GM12878 (cell line): Measurements from ENCODE around the gene WNT11. TPM values are rescaled to one million over a fixed set of nuclear protein-coding genes. Genes with fewer than 3 reads are reported as not detected.

Experiments
- ATAC-seq: fragments of 200-7000 bp; cut with Tn5 transposase; 3 replicates; pipeline ENCODE4 v1.9.1; 2020; ENCODE audit warnings: mild to moderate bottlenecking, moderate library complexity
- BruUV-seq: library from RNA; stranded (reverse); fragments of 400-500 nt; replicated peaks from 2 replicates; lab custom pipeline; 2021; lab: Mats Ljungman, UMichigan
- CTCF ChIA-PET: fragments of 300-600 bp; sonication (Branson Sonifier 250); formaldehyde crosslinking; extraction: SDS; loops from one replicate; lab custom pipeline; 2021; ENCODE audit warnings: inconsistent platforms; lab: Yijun Ruan, JAX
- POLR2A ChIA-PET: fragments of 350-600 bp; formaldehyde crosslinking; extraction: SDS; loops from one replicate; lab custom pipeline; 2021; ENCODE audit warnings: inconsistent platforms; lab: Charles Lee
- RAD21 ChIA-PET: fragments of 300-600 bp; sonication (Branson Sonifier 250); formaldehyde crosslinking; loops from one replicate; lab custom pipeline; 2023; ENCODE audit warnings: antibody characterized with exemption; ENCODE audit not compliant: unreplicated experiment; lab: Charles Lee
- SMC1A ChIA-PET: fragments of 300-600 bp; sonication (Branson Sonifier 250); formaldehyde crosslinking; loops from one replicate; lab custom pipeline; 2023; ENCODE audit not compliant: unreplicated experiment, uncharacterized antibody; lab: Charles Lee
- DNase-seq: peaks from one replicate; pipeline ENCODE4 v3.0.0-alpha.2; 2011; ENCODE audit warnings: low read depth, low spot score
- FAIRE-seq: peaks from 3 replicates; lab custom pipeline; 2011; peaks lifted over from hg19 to GRCh38; lab: Jason Lieb, UNC
- H2AFZ ChIP-seq: 2 replicates; pipeline ENCODE4 v1.6.0; 2011; ENCODE audit warnings: low read depth, low read length, control low read depth; ENCODE audit not compliant: control insufficient read depth
- H3K27ac ChIP-seq: 2 replicates; pipeline ENCODE4 v1.5.1; 2011; ENCODE audit warnings: control low read depth; ENCODE audit not compliant: control insufficient read depth, insufficient read depth
- H3K27me3 ChIP-seq, 2 experiments: replicated peaks in 1 of 2; 2 replicates each; pipeline versions ENCODE4 v1.6.0 to v1.6.1; 2011; ENCODE audit warnings: low read length in 1 of 2; ENCODE audit not compliant: control insufficient read depth in 2 of 2, insufficient read depth in 2 of 2
- H3K36me3 ChIP-seq, 2 experiments: 2 replicates each; pipeline ENCODE4 v1.5.1; 2011; ENCODE audit warnings: low read length in 1 of 2; ENCODE audit not compliant: control insufficient read depth in 2 of 2, insufficient read depth in 2 of 2
- H3K4me1 ChIP-seq: 2 replicates; pipeline ENCODE4 v1.6.1; 2011; ENCODE audit warnings: mild to moderate bottlenecking, low read length, moderate library complexity, mixed read lengths; ENCODE audit not compliant: control insufficient read depth, insufficient read depth
- H3K4me2 ChIP-seq: 2 replicates; pipeline ENCODE4 v1.6.0; 2011; ENCODE audit warnings: control low read depth; ENCODE audit not compliant: control insufficient read depth, insufficient read depth
- H3K4me3 ChIP-seq: fragments of 200-600 bp; sonication (generic); 2 replicates; pipeline ENCODE4 v1.5.1; 2016
- H3K79me2 ChIP-seq: 2 replicates; pipeline ENCODE4 v1.6.0; 2011; ENCODE audit warnings: low read length; ENCODE audit not compliant: control insufficient read depth, insufficient read depth
- H3K9ac ChIP-seq: 2 replicates; pipeline ENCODE4 v1.8.0; 2011; ENCODE audit warnings: low read length, control low read depth, mixed read lengths; ENCODE audit not compliant: control insufficient read depth, insufficient read depth
- H3K9me3 ChIP-seq: replicated peaks from 3 replicates; pipeline ENCODE4 v1.5.1; 2011; ENCODE audit warnings: mild to moderate bottlenecking, low read length; ENCODE audit not compliant: control insufficient read depth, insufficient read depth
- H4K20me1 ChIP-seq: 2 replicates; pipeline ENCODE4 v1.6.0; 2011; ENCODE audit not compliant: control insufficient read depth, insufficient read depth
- ATF7 ChIP-seq: fragments of 450-650 bp; IDR thresholded peaks from 2 replicates; pipeline ENCODE4 v1.6.1; 2016; ENCODE audit warnings: low read depth, mild to moderate bottlenecking
- BACH1 ChIP-seq: fragments of 450-650 bp; IDR thresholded peaks from 2 replicates; pipeline ENCODE4 v1.6.1; 2017; ENCODE audit warnings: mild to moderate bottlenecking, borderline replicate concordance
- MEF2A ChIP-seq: IDR thresholded peaks from 2 replicates; pipeline ENCODE4 v1.6.1; 2011; ENCODE audit warnings: low read depth, mild to moderate bottlenecking, low read length, moderate library complexity; ENCODE audit not compliant: insufficient read depth
- POLR2AphosphoS2 ChIP-seq: IDR thresholded peaks from 2 replicates; pipeline ENCODE4 v1.6.1; 2011; ENCODE audit warnings: low read depth, mild to moderate bottlenecking, low read length, improper control_type of control experiment, moderate library complexity
- RAD51 ChIP-seq: fragments of 450-650 bp; IDR thresholded peaks from 2 replicates; pipeline ENCODE4 v1.6.1; 2016; ENCODE audit warnings: moderate library complexity, mild to moderate bottlenecking, inconsistent platforms
- SIN3A ChIP-seq: IDR thresholded peaks from 2 replicates; pipeline ENCODE4 v1.6.1; 2012; ENCODE audit warnings: low read depth, low read length, improper control_type of control experiment
- SUZ12 ChIP-seq: fragments of 200-600 bp; sonication (generic); IDR thresholded peaks from one replicate; pipeline ENCODE4 v1.6.1; 2018; ENCODE audit warnings: antibody characterized with exemption, mild to moderate bottlenecking; ENCODE audit not compliant: unreplicated experiment
- TAF1 ChIP-seq: IDR thresholded peaks from 2 replicates; pipeline ENCODE4 v1.6.1; 2011; ENCODE audit warnings: mild to moderate bottlenecking, low read depth, low read length, borderline replicate concordance
- ZNF384 ChIP-seq: IDR thresholded peaks from 2 replicates; pipeline ENCODE4 v1.6.1; 2012; ENCODE audit warnings: low read depth, mild to moderate bottlenecking, low read length, improper control_type of control experiment, borderline replicate concordance
- WGBS: methylation state at CpG from one replicate; pipeline ENCODE4 v1.1.6; 2016; ENCODE audit warnings: low lambda C conversion rate; ENCODE audit not compliant: insufficient replicate concordance, insufficient coverage; ENCODE audit errors: missing lambda C conversion rate; 5-methylcytosine and 5-hydroxymethylcytosine counted together
- in situ Hi-C: fragments of 300-500 bp; cut with MboI; formaldehyde crosslinking; loops from 9 replicates; pipeline ENCODE4 v1.14.3; 2018; ENCODE audit warnings: mixed read lengths
- intact Hi-C: fragments of 100-400 bp; cut with micrococcal nuclease; formaldehyde crosslinking; loops from one replicate; pipeline ENCODE4 v1.14.2; 2022; ENCODE audit not compliant: unreplicated experiment
- polyA plus RNA-seq, 11 experiments: library from polyadenylated mRNA; depleted of rRNA in 4 of 11; unstranded in 6 of 11; stranded (reverse) in 5 of 11; fragments of >200 nt; fragmentation: Nextera tagmentation in 4 of 11; fragmentation: Illumina TruSeq in 1 of 11; extraction: Ambion mirVana in 4 of 11; extraction: Trizol in 1 of 11; gene quantifications; 1 replicate in 1 of 11; 2 replicates in 10 of 11; pipeline versions ENCODE4 v1.2.1 to v1.2.3, GENCODE V29; 2011 to 2016; ENCODE audit warnings: inconsistent platforms in 2 of 11, missing spikeins in 2 of 11, low read depth in 1 of 11
- total RNA-seq, 4 experiments: library from RNA; depleted of rRNA in 3 of 4; stranded (reverse); fragments of >200 nt in 3 of 4; fragmentation: Illumina TruSeq in 1 of 4; extraction: Trizol in 1 of 4; gene quantifications; 2 replicates each; pipeline versions ENCODE4 v1.2.1 to v1.2.3, GENCODE V29; 2013 to 2021
- TF ChIP-seq, protein P1 (sequence below): fragments of 450-650 bp; formaldehyde crosslinking; IDR thresholded peaks from 2 replicates; pipeline ENCODE4 v1.5.0; 2022; ENCODE audit warnings: mild to moderate bottlenecking, missing genetic modification characterization
- TF ChIP-seq, protein P2 (sequence below): fragments of 450-650 bp; IDR thresholded peaks from 2 replicates; pipeline ENCODE4 v1.6.1; 2014; ENCODE audit warnings: mild to moderate bottlenecking
- TF ChIP-seq, protein P3 (sequence below): IDR thresholded peaks from 2 replicates; pipeline ENCODE4 v1.6.1; 2011; ENCODE audit warnings: low read depth, low read length, improper control_type of control experiment, borderline replicate concordance

The WNT11 gene
- total and polyA plus RNA-seq, 10 of the 15 experiments (the other 5 are each of a cell fraction or from before 2014, with no cell fraction given): 0.05 to 0.19 TPM; not detected in 8

DNA sequence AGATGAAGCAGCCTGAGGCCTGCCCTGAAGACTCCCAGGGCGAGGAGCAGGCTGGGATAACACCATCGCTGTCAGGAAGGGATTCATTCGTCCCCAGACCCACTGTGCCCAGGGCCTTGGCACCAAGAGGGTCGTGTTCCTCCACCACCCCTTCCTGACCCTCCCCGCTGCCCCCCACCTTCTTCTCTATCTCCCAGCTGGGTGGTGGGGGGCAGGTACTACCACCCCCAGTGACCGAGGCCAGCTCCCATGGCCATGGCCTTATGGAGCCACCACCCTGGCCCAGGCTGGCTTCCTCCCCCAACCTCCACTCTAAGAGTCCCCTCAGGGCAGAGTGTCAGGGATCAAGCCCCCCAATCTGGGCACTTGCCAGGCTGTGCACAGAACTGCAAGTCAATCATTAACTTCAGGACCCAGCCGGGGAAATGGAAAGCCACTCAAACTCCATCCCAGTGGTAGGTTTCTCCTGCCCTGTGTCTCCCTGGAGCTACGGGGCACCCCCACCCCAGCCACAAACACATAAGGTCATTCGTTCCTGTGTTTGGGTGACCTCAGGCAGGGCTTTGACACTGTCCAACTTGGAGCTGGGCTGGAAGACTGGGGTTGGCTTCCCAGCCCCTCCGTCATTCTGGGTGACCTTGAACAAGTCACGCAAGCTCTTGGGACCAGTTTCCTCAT is 33.3 kb upstream of the WNT11 start:
- in situ Hi-C loops (loop anchor here (10.0 kb wide), 1 partner anchor 435 kb away; the partner anchor contains the start of gene LRRC32), intact Hi-C loops (loop anchor here (5.0 to 10.0 kb wide), 4 partner anchors 53 to 422 kb away; partner anchors contain the start of genes EMSY, GVQW3, THAP12 and UVRAG)
- FAIRE-seq (no peak), DNase-seq (no peak), ATAC-seq (no peak)
- Histone ChIP-seq H3K27ac (no peak overlapping the region), H3K27me3 (peaks cover 0 to 3% of the 10 kb centered on the region in 2 experiments; a peak in 2 of 4 replicates), H3K4me2 (no peak overlapping the region), H3K36me3 (no peaks in the 10 kb centered on the region), H3K9me3 (no peaks in the 10 kb centered on the region), H3K4me1 (no peaks in the 10 kb centered on the region; the same call in 1 of the 2 replicates), H2AFZ (no peak overlapping the region), H4K20me1 (peaks cover 3% of the 10 kb centered on the region; the same call in 1 of the 2 replicates), H3K9ac (no peak overlapping the region), H3K79me2 (no peaks in the 10 kb centered on the region), H3K4me3 (no peak overlapping the region)
- RAD21 ChIA-PET: interaction anchor here (1.3 to 1.9 kb wide), 2 partner anchors 32 to 80 kb away, joined by 3 to 6 read pairs; no protein-coding TSS in a partner anchor
- SMC1A ChIA-PET: no interaction called here
- POLR2A ChIA-PET: no interaction called here
- WGBS: 43% methylated on average over 10 of the region's 11 CpGs
- TF ChIP-seq SIN3A: no peak
- TF ChIP-seq, protein P1, sequence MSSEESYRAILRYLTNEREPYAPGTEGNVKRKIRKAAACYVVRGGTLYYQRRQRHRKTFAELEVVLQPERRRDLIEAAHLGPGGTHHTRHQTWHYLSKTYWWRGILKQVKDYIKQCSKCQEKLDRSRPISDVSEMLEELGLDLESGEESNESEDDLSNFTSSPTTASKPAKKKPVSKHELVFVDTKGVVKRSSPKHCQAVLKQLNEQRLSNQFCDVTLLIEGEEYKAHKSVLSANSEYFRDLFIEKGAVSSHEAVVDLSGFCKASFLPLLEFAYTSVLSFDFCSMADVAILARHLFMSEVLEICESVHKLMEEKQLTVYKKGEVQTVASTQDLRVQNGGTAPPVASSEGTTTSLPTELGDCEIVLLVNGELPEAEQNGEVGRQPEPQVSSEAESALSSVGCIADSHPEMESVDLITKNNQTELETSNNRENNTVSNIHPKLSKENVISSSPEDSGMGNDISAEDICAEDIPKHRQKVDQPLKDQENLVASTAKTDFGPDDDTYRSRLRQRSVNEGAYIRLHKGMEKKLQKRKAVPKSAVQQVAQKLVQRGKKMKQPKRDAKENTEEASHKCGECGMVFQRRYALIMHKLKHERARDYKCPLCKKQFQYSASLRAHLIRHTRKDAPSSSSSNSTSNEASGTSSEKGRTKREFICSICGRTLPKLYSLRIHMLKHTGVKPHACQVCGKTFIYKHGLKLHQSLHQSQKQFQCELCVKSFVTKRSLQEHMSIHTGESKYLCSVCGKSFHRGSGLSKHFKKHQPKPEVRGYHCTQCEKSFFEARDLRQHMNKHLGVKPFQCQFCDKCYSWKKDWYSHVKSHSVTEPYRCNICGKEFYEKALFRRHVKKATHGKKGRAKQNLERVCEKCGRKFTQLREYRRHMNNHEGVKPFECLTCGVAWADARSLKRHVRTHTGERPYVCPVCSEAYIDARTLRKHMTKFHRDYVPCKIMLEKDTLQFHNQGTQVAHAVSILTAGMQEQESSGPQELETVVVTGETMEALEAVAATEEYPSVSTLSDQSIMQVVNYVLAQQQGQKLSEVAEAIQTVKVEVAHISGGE (CRISPR knock-in tag): no peak
- no peak for TF ChIP-seq BACH1
- TF ChIP-seq TAF1: no peak
- no peak for TF ChIP-seq ATF7
- TF ChIP-seq, protein P2, sequence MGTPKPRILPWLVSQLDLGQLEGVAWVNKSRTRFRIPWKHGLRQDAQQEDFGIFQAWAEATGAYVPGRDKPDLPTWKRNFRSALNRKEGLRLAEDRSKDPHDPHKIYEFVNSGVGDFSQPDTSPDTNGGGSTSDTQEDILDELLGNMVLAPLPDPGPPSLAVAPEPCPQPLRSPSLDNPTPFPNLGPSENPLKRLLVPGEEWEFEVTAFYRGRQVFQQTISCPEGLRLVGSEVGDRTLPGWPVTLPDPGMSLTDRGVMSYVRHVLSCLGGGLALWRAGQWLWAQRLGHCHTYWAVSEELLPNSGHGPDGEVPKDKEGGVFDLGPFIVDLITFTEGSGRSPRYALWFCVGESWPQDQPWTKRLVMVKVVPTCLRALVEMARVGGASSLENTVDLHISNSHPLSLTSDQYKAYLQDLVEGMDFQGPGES: no peak
- no peak for TF ChIP-seq ZNF384
- TF ChIP-seq SUZ12: no peak
- TF ChIP-seq MEF2A: no peak
- no peak for TF ChIP-seq POLR2AphosphoS2
- TF ChIP-seq, protein P3, sequence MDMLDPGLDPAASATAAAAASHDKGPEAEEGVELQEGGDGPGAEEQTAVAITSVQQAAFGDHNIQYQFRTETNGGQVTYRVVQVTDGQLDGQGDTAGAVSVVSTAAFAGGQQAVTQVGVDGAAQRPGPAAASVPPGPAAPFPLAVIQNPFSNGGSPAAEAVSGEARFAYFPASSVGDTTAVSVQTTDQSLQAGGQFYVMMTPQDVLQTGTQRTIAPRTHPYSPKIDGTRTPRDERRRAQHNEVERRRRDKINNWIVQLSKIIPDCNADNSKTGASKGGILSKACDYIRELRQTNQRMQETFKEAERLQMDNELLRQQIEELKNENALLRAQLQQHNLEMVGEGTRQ: no peak
- TF ChIP-seq RAD51: no peak
- BruUV-seq: no TSS peak
- CTCF ChIA-PET: interaction anchor here (0.8 to 1.2 kb wide), 2 partner anchors 32 to 78 kb away, joined by 3 to 4 read pairs; no protein-coding TSS in a partner anchor
